ENCODE results near the gene CDC42BPB.

- TF ChIP-seq GATA2 (CRISPR knock-in tag; IDR thresholded peaks at IDR 0.05) (peak; percentile 58), CTCF (IDR thresholded peaks at IDR 0.05) (no peak), SIN3A (IDR thresholded peaks at IDR 0.05; ENCODE audit: borderline replicate concordance, low read depth, low read length) (no peak), NFIC (IDR thresholded peaks at IDR 0.05; ENCODE audit: borderline replicate concordance) (no peak), CHD2 (IDR thresholded peaks at IDR 0.05; ENCODE audit: low read length, partially characterized antibody) (no peak), EZH2phosphoT487 (IDR thresholded peaks at IDR 0.05; ENCODE audit: borderline replicate concordance, low read depth) (no peak), TAF1 (IDR thresholded peaks at IDR 0.05; ENCODE audit: borderline replicate concordance, low read depth, low read length) (no peak)
These were observed 100.1 kb downstream of the CDC42BPB start for GRCh38 chr14:102957222-102957621.
